ENCODE results near the gene ELMOD3. TPM values are rescaled to one million over a fixed set of nuclear protein-coding genes. Genes with fewer than 3 reads are reported as not detected.
A peak's percentile ranks its signal among the peaks of the same experiment; 100 is the strongest.

ELMOD3 gene
- total and polyA plus RNA-seq, 9 of the 15 experiments (the other 6 are each of a cell fraction or from before 2014, with no cell fraction given) = 2.7 to 18.7 (median 11.6) TPM

DNA sequence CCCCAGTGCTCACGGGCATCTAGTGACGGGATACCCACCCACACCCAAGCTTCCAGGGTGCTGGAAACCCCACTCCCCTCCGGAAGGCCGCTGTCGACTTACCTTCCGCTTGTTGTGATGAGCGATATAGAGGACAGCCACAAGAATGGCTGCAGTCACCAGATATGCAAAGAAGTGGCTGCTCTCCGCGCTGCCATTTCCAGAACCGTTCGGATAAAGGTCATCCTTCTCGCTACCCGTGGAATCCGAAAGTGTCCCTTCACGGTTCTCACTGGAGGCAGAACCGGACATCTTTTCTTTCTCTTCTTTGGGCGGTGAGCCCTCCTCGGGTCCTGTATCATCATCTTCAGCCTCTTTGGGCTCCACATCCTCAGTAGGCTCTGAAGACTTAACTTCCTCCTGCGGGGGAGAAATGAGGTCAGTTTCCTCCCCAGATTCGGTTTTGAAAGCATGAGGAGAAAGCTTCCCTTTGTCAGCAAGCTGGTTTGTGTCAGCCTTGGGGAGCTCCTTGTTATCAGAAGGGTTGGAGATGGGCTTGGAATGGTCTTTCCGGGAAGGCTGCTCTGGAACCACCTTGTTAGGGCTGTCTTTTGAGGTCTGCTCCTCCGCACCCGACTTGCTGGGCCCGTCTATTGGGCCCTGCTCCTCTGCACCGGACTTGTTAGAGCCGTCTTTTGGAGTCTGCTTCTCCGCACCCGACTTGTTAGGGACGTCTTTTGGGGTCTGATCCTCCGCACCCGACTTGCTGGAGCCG is 28.0 kb upstream of the ELMOD3 start (continued):
- TF ChIP-seq GABPB1 (CRISPR knock-in tag; IDR thresholded peaks at IDR 0.05) = no peak
- no peak for TF ChIP-seq MYNN (IDR thresholded peaks at IDR 0.05)
- no peak for TF ChIP-seq MYNN (CRISPR knock-in tag; IDR thresholded peaks at IDR 0.05)
- TF ChIP-seq MYC (IDR thresholded peaks at IDR 0.05; ENCODE audit: low read depth, low read length) = peak; percentile 31; the same call in 1 of the 2 replicates
- TF ChIP-seq MYC (CRISPR knock-in tag; IDR thresholded peaks at IDR 0.05; ENCODE audit: borderline replicate concordance, low read depth) = no peak
- no peak for TF ChIP-seq HIVEP1 (CRISPR knock-in tag; IDR thresholded peaks at IDR 0.05)
- no peak for TF ChIP-seq ZNF3 (CRISPR knock-in tag; IDR thresholded peaks at IDR 0.05)
- no peak for TF ChIP-seq XRCC4 (IDR thresholded peaks at IDR 0.05; ENCODE audit: extremely low read depth, insufficient read depth, insufficient read length)
- TF ChIP-seq SMARCA4 (IDR thresholded peaks at IDR 0.05) = peak; percentile 55; the same call in 1 of the 2 replicates
- TF ChIP-seq HSF4 (CRISPR knock-in tag; IDR thresholded peaks at IDR 0.05; ENCODE audit: borderline replicate concordance) = no peak
- TF ChIP-seq ETV1 (tag; conservative IDR thresholded peaks at IDR 0.05; ENCODE audit: low read depth) = peak; percentile 77
- no peak for TF ChIP-seq CEBPB (tag; IDR thresholded peaks at IDR 0.05)
- no peak for TF ChIP-seq ZNF212 (CRISPR knock-in tag; IDR thresholded peaks at IDR 0.05)
- TF ChIP-seq MTA3 (IDR thresholded peaks at IDR 0.05; ENCODE audit: borderline replicate concordance) = 0 out of 2 replicates have a peak, but pooled peaks have one; percentile 45
- TF ChIP-seq ZNF431 (CRISPR knock-in tag; IDR thresholded peaks at IDR 0.05) = no peak
- TF ChIP-seq GTF2E2 (tag; IDR thresholded peaks at IDR 0.05) = no peak
- TF ChIP-seq, protein P1, sequence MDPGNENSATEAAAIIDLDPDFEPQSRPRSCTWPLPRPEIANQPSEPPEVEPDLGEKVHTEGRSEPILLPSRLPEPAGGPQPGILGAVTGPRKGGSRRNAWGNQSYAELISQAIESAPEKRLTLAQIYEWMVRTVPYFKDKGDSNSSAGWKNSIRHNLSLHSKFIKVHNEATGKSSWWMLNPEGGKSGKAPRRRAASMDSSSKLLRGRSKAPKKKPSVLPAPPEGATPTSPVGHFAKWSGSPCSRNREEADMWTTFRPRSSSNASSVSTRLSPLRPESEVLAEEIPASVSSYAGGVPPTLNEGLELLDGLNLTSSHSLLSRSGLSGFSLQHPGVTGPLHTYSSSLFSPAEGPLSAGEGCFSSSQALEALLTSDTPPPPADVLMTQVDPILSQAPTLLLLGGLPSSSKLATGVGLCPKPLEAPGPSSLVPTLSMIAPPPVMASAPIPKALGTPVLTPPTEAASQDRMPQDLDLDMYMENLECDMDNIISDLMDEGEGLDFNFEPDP (CRISPR knock-in tag; IDR thresholded peaks at IDR 0.05) = no peak
- TF ChIP-seq, protein P2, sequence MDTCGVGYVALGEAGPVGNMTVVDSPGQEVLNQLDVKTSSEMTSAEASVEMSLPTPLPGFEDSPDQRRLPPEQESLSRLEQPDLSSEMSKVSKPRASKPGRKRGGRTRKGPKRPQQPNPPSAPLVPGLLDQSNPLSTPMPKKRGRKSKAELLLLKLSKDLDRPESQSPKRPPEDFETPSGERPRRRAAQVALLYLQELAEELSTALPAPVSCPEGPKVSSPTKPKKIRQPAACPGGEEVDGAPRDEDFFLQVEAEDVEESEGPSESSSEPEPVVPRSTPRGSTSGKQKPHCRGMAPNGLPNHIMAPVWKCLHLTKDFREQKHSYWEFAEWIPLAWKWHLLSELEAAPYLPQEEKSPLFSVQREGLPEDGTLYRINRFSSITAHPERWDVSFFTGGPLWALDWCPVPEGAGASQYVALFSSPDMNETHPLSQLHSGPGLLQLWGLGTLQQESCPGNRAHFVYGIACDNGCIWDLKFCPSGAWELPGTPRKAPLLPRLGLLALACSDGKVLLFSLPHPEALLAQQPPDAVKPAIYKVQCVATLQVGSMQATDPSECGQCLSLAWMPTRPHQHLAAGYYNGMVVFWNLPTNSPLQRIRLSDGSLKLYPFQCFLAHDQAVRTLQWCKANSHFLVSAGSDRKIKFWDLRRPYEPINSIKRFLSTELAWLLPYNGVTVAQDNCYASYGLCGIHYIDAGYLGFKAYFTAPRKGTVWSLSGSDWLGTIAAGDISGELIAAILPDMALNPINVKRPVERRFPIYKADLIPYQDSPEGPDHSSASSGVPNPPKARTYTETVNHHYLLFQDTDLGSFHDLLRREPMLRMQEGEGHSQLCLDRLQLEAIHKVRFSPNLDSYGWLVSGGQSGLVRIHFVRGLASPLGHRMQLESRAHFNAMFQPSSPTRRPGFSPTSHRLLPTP (IDR thresholded peaks at IDR 0.05; ENCODE audit: borderline replicate concordance, extremely low read depth, insufficient read length) = no peak
- TF ChIP-seq OTX1 (CRISPR knock-in tag; IDR thresholded peaks at IDR 0.05) = no peak
- no peak for TF ChIP-seq NR1H2 (CRISPR knock-in tag; IDR thresholded peaks at IDR 0.05)
- TF ChIP-seq TCFL5 (CRISPR knock-in tag; conservative IDR thresholded peaks at IDR 0.05) = no peak
- TF ChIP-seq CSDE1 (IDR thresholded peaks at IDR 0.05) = no peak
- no peak for TF ChIP-seq ZNF232 (CRISPR knock-in tag; IDR thresholded peaks at IDR 0.05)
- TF ChIP-seq ZNF766 (CRISPR knock-in tag; conservative IDR thresholded peaks at IDR 0.05) = no peak
- TF ChIP-seq, protein P3, sequence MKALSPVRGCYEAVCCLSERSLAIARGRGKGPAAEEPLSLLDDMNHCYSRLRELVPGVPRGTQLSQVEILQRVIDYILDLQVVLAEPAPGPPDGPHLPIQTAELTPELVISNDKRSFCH (CRISPR knock-in tag; IDR thresholded peaks at IDR 0.05) = no peak
- TF ChIP-seq, protein P3 (tag; IDR thresholded peaks at IDR 0.05) = peak; percentile 86
- 0 out of 4 replicates have a peak, but pooled peaks of 1 of the 2 experiments have one; percentile 3 for TF ChIP-seq TEAD1 (CRISPR knock-in tag; IDR thresholded peaks at IDR 0.05)

Measured in K562 (cell line).